Prostate gland (tissue), 2 donors: ENCODE results near the gene DGKZ. TPM values are rescaled to one million over a fixed set of nuclear protein-coding genes. Genes with fewer than 3 reads are reported as not detected.
A peak's percentile ranks its signal among the peaks of the same experiment; 100 is the strongest.

Experiments
- DNase-seq: peaks from one replicate; pipeline ENCODE4 v3.0.0-alpha.2; 2019; ENCODE audit warnings: low spot score
- H3K27ac ChIP-seq, 2 donors: fragments of 200-600 bp; sonication (generic); 2 replicates each; pipeline ENCODE4 v1.5.1; 2017 to 2019
- H3K27me3 ChIP-seq: fragments of 200-600 bp; sonication (generic); replicated peaks from 2 replicates; pipeline ENCODE4 v1.5.1; 2019; ENCODE audit not compliant: insufficient read depth
- H3K36me3 ChIP-seq, 2 donors: fragments of 200-600 bp; sonication (generic); 1 replicate in 1 of 2; 2 replicates in 1 of 2; pipeline versions ENCODE4 v1.5.1 to v1.8.1; 2017 to 2019
- H3K4me1 ChIP-seq: fragments of 200-600 bp; sonication (generic); replicated peaks from 2 replicates; pipeline ENCODE4 v1.5.1; 2019
- H3K4me3 ChIP-seq, 2 donors: fragments of 200-600 bp; sonication (generic); 2 replicates each; pipeline ENCODE4 v1.5.1; 2017 to 2019
- H3K9me3 ChIP-seq: fragments of 200-600 bp; sonication (generic); 2 replicates; pipeline ENCODE4 v1.5.1; 2017
- CTCF ChIP-seq, 4 experiments: fragments of 200-600 bp in 2 of 4; fragments of 450-650 bp in 2 of 4; sonication (generic) in 2 of 4; IDR thresholded peaks; 1 replicate in 3 of 4; 2 replicates in 1 of 4; pipeline ENCODE4 v1.5.1; 2016 to 2019; ENCODE audit warnings: antibody characterized with exemption in 4 of 4, mild to moderate bottlenecking in 2 of 4, moderate library complexity in 2 of 4
- POLR2A ChIP-seq: fragments of 450-650 bp; IDR thresholded peaks from one replicate; pipeline ENCODE4 v1.6.1; 2016; ENCODE audit warnings: antibody characterized with exemption, mild to moderate bottlenecking
- POLR2AphosphoS5 ChIP-seq: sonication (generic); formaldehyde crosslinking; IDR thresholded peaks from one replicate; pipeline ENCODE4 v1.6.1; 2017; ENCODE audit warnings: antibody characterized with exemption
- WGBS: methylation state at CpG from one replicate; pipeline ENCODE4 v1.1.5; 2018; 5-methylcytosine and 5-hydroxymethylcytosine counted together
- intact Hi-C: fragments of 100-400 bp; cut with DNase I; formaldehyde crosslinking; loops from one replicate; pipeline ENCODE4 v1.14.2; 2022
- total RNA-seq, 2 donors: library from RNA; depleted of rRNA; stranded (reverse); fragments of >200 nt; gene quantifications; one replicate each; pipeline ENCODE4 v1.1.0, GENCODE V29; 2016

DGKZ gene
- total RNA-seq, 2 donors from 2014 or later, result 53.6 to 95.0 TPM

- no peaks in the 10 kb centered on the region for H3K9me3 ChIP-seq
- H3K27me3 ChIP-seq, result peaks cover 6% of the 10 kb centered on the region
- peaks cover 9% of the 10 kb centered on the region for H3K4me1 ChIP-seq
- no peaks in the 10 kb centered on the region for H3K36me3 ChIP-seq
- 39% methylated on average over 19 of the region's 24 CpGs for WGBS
- no peak overlapping the region for H3K4me3 ChIP-seq
- DNase-seq, result no peak
- H3K27ac ChIP-seq, result no peak overlapping the region
- intact Hi-C loops, result loop anchor here (5.0 kb wide), 1 partner anchor 229 kb away; the partner anchor contains the start of genes ATG13 and HARBI1
- TF ChIP-seq POLR2A, result no peak
- no peak for TF ChIP-seq POLR2AphosphoS5
Measured at GRCh38 chr11:46387919-46388618, 40.8 kb downstream of the DGKZ start.

- WGBS, result 11% methylated on average over 21 of the region's 21 CpGs
Measured at GRCh38 chr11:46388619-46389449, 41.6 kb downstream of the DGKZ start.

GRCh38 chr11:46389450-46390330 lies 42.4 kb downstream of the DGKZ start:
- H3K27ac ChIP-seq, result no peak overlapping the region
- no peaks in the 10 kb centered on the region for H3K9me3 ChIP-seq
- H3K4me3 ChIP-seq, result peak overlapping the region; percentile 21 to 35
- under 1% methylated on average over 70 of the region's 80 CpGs for WGBS
- peak; percentile 54 for DNase-seq
- TF ChIP-seq POLR2AphosphoS5 (peak; percentile 43), POLR2A (no peak), CTCF (IDR thresholded peaks at IDR 0.05) (peak; percentile 55 to 91 (median 79))
- peaks cover 6% of the 10 kb centered on the region for H3K27me3 ChIP-seq
- intact Hi-C loops, result loop anchor here (5.0 kb wide), 2 partner anchors 148 to 228 kb away; partner anchors contain the start of genes ATG13 and HARBI1
- H3K4me1 ChIP-seq, result peaks cover 9% of the 10 kb centered on the region
- H3K36me3 ChIP-seq, result no peaks in the 10 kb centered on the region

More at GRCh38 chr11:46388619-46389449, 41.6 kb downstream of the DGKZ start:
- Histone ChIP-seq H3K36me3 (no peaks in the 10 kb centered on the region), H3K4me3 (no peak overlapping the region), H3K4me1 (peaks cover 9% of the 10 kb centered on the region), H3K9me3 (no peaks in the 10 kb centered on the region), H3K27me3 (peaks cover 6% of the 10 kb centered on the region), H3K27ac (no peak overlapping the region)
- TF ChIP-seq POLR2A (no peak), POLR2AphosphoS5 (no peak), CTCF (IDR thresholded peaks at IDR 0.05) (no peak)
- no peak for DNase-seq
- intact Hi-C loops, result loop anchor here (5.0 kb wide), 1 partner anchor 228 kb away; the partner anchor contains the start of genes ATG13 and HARBI1

- Histone ChIP-seq H3K27ac (no peak overlapping the region), H3K36me3 (no peaks in the 10 kb centered on the region), H3K27me3 (peaks cover 6% of the 10 kb centered on the region), H3K9me3 (no peaks in the 10 kb centered on the region), H3K4me1 (peaks cover 9% of the 10 kb centered on the region), H3K4me3 (peak overlapping the region in 1 of 2 donors; percentile 47)
- DNase-seq, result no peak
- no peak for TF ChIP-seq CTCF (IDR thresholded peaks at IDR 0.05)
- 14% methylated on average over 47 of the region's 49 CpGs for WGBS
- intact Hi-C loops, result loop anchor here (5.0 kb wide), 1 partner anchor 147 kb away; no protein-coding TSS in a partner anchor
Measured at GRCh38 chr11:46390331-46391171, 43.3 kb downstream of the DGKZ start.
